Kidney (tissue), 14 donors: ENCODE results near the gene PDCD11. TPM values are rescaled to one million over a fixed set of nuclear protein-coding genes. Genes with fewer than 3 reads are reported as not detected.

ENCODE experiments used
- DNase-seq, 5 donors: peaks; one replicate each; pipeline ENCODE4 v3.0.0-alpha.2; 2013 to 2020
- FAIRE-seq: peaks from 2 replicates; lab custom pipeline; 2012; peaks lifted over from hg19 to GRCh38; lab: Jason Lieb, UNC
- H3K27ac ChIP-seq, 2 donors: one replicate each; pipeline ENCODE4 v1.7.0; 2013; ENCODE audit warnings: low read depth in 2 of 2, low read length in 2 of 2, inconsistent platforms in 1 of 2
- H3K27me3 ChIP-seq: one replicate; pipeline ENCODE4 v1.7.1; 2013; ENCODE audit warnings: low read length, inconsistent platforms; ENCODE audit not compliant: control insufficient read depth, insufficient read depth
- H3K36me3 ChIP-seq, 3 donors: one replicate each; pipeline versions ENCODE4 v1.7.0 to v1.7.1; 2013; ENCODE audit warnings: low read length in 3 of 3, control low read depth in 1 of 3, inconsistent platforms in 1 of 3; ENCODE audit not compliant: insufficient read depth in 3 of 3, control insufficient read depth in 2 of 3
- H3K4me1 ChIP-seq, 3 donors: one replicate each; pipeline versions ENCODE4 v1.7.0 to v1.7.1; 2013; ENCODE audit warnings: low read length in 3 of 3, inconsistent platforms in 1 of 3, low read depth in 1 of 3; ENCODE audit not compliant: control insufficient read depth in 2 of 3, insufficient read depth in 2 of 3
- H3K4me3 ChIP-seq, 3 donors: one replicate each; pipeline versions ENCODE4 v1.7.0 to v1.8.1; 2013; ENCODE audit warnings: low read length in 3 of 3, control low read depth in 1 of 3, inconsistent platforms in 1 of 3
- H3K9ac ChIP-seq, 3 donors: one replicate each; pipeline versions ENCODE4 v1.7.0 to v1.7.1; 2013; ENCODE audit warnings: low read length in 3 of 3, control low read depth in 1 of 3, inconsistent platforms in 1 of 3
- H3K9me3 ChIP-seq, 3 donors: one replicate each; pipeline versions ENCODE4 v1.7.0 to v1.7.1; 2013; ENCODE audit warnings: low read length in 3 of 3, control low read depth in 1 of 3, inconsistent platforms in 1 of 3; ENCODE audit not compliant: control insufficient read depth in 2 of 3, insufficient read depth in 1 of 3
- intact Hi-C: fragments of 100-400 bp; cut with DNase I; formaldehyde crosslinking; loops from one replicate; pipeline ENCODE4 v1.11.1; 2022
- polyA plus RNA-seq: library from polyadenylated mRNA; stranded (reverse); fragments of 350-450 nt; fragmentation: Illumina TruSeq; extraction: RNeasy Lipid Tissue Mini Kit (QIAGEN cat#74804); gene quantifications from one replicate; pipeline ENCODE4 v1.2.3, GENCODE V29; 2014; ENCODE audit warnings: low read depth, low replicate concordance; ENCODE audit not compliant: insufficient read depth
- total RNA-seq: library from RNA; stranded (reverse); fragmentation: NEBNext Ultra II Directional; extraction: Animal tissue kit (Norgen Biotek cat#: 25700); gene quantifications from one replicate; pipeline ENCODE4 v1.2.1, GENCODE V29; 2021
- TF ChIP-seq, protein P1 (sequence below): IDR thresholded peaks from 3 replicates; pipeline ENCODE4 v1.5.1; 2012; ENCODE audit warnings: mild to moderate bottlenecking, moderate library complexity, borderline replicate concordance; ENCODE audit not compliant: insufficient read depth; ENCODE audit errors: extremely low read depth
- donor health status: control.
- donor health status: control.
- donor health status: control.
- donor health status: control.
- donor health status: control.
- donor health status: DM: yes; HTN: yes; CAD: no.
- donor health status: Normal renal cell carcinoma (clear cell type).

The PDCD11 gene
- total and polyA plus RNA-seq, 2 donors from 2014 or later, result 8.7 to 24.9 TPM

DNA sequence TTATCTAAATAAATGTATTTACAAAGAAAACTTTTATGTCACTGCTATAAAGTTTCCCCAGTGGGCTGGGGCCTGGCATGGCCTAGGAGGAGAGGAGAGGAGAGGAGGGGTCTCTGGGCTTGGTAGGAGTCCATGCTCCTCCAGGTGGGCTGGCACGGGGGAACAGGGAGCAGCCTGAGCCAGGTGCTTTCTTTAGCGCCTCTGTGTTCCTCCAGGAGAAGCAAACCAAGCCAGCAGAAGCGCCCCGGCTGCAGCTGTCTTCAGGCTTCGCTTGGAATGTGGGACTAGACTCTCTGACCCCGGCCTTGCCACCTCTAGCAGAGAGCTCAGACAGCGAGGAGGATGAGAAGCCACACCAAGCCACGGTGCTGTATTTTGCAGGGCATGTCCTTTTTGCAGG, 45.2 kb downstream of the PDCD11 start:
- FAIRE-seq (no peak), DNase-seq (no peak)
- H3K9me3 ChIP-seq, result no peaks in the 10 kb centered on the region
- H3K4me1 ChIP-seq, result peaks cover 0 to 3% (median 0%) of the 10 kb centered on the region in 3 donors
- peaks cover 0 to 67% (median 29%) of the 10 kb centered on the region in 3 donors for H3K36me3 ChIP-seq
- H3K9ac ChIP-seq, result no peak overlapping the region
- intact Hi-C loops, result no loop called here
- no peak overlapping the region for H3K27ac ChIP-seq
- no peaks in the 10 kb centered on the region for H3K27me3 ChIP-seq
- H3K4me3 ChIP-seq, result no peak overlapping the region
- TF ChIP-seq, protein P1, sequence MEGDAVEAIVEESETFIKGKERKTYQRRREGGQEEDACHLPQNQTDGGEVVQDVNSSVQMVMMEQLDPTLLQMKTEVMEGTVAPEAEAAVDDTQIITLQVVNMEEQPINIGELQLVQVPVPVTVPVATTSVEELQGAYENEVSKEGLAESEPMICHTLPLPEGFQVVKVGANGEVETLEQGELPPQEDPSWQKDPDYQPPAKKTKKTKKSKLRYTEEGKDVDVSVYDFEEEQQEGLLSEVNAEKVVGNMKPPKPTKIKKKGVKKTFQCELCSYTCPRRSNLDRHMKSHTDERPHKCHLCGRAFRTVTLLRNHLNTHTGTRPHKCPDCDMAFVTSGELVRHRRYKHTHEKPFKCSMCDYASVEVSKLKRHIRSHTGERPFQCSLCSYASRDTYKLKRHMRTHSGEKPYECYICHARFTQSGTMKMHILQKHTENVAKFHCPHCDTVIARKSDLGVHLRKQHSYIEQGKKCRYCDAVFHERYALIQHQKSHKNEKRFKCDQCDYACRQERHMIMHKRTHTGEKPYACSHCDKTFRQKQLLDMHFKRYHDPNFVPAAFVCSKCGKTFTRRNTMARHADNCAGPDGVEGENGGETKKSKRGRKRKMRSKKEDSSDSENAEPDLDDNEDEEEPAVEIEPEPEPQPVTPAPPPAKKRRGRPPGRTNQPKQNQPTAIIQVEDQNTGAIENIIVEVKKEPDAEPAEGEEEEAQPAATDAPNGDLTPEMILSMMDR, result no peak

GRCh38 chr10:103442031-103442461, 45.6 kb downstream of the PDCD11 start:
- Histone ChIP-seq H3K9ac (no peak overlapping the region), H3K9me3 (no peaks in the 10 kb centered on the region), H3K36me3 (peaks cover 0 to 62% (median 27%) of the 10 kb centered on the region in 3 donors), H3K4me1 (peaks cover 0 to 3% (median 0%) of the 10 kb centered on the region in 3 donors), H3K4me3 (no peak overlapping the region), H3K27me3 (no peaks in the 10 kb centered on the region), H3K27ac (no peak overlapping the region)
- TF ChIP-seq, protein P1, result no peak
- intact Hi-C loops, result no loop called here
- DNase-seq, result no peak
- FAIRE-seq, result no peak

- FAIRE-seq (no peak), DNase-seq (no peak)
- intact Hi-C loops, result no loop called here
- no peaks in the 10 kb centered on the region for H3K9me3 ChIP-seq
- H3K4me1 ChIP-seq, result peaks cover 0 to 3% (median 0%) of the 10 kb centered on the region in 3 donors
- H3K9ac ChIP-seq, result no peak overlapping the region
- no peak overlapping the region for H3K4me3 ChIP-seq
- no peak overlapping the region for H3K27ac ChIP-seq
- peaks cover 0 to 52% (median 24%) of the 10 kb centered on the region in 3 donors for H3K36me3 ChIP-seq
- TF ChIP-seq, protein P1, result no peak
- H3K27me3 ChIP-seq, result no peaks in the 10 kb centered on the region
Observed at GRCh38 chr10:103443475-103444185, 47.2 kb downstream of the PDCD11 start.

DNA sequence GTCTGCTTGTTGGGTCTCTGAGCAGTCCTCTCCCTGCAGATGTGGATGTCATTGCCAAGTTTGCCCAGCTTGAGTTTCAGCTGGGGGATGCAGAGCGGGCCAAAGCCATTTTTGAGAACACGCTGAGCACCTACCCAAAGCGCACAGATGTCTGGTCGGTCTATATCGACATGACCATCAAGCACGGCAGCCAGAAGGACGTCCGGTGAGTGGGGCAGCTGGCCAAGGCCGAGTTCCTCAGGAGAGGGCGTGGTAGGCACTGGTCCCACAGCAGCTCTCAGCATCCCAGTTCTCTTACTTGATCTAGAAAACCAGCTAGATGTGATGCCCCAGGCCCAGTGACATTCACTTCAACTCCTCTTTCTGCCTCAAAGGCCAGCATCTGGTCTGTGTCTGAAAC, 48.1 kb downstream of the PDCD11 start:
- DNase-seq (no peak), FAIRE-seq (no peak)
- peaks cover 0 to 47% (median 23%) of the 10 kb centered on the region in 3 donors for H3K36me3 ChIP-seq
- peaks cover 0 to 3% (median 3%) of the 10 kb centered on the region in 3 donors for H3K4me1 ChIP-seq
- no peak overlapping the region for H3K9ac ChIP-seq
- H3K9me3 ChIP-seq, result no peaks in the 10 kb centered on the region
- H3K4me3 ChIP-seq, result no peak overlapping the region
- no peak overlapping the region for H3K27ac ChIP-seq
- intact Hi-C loops, result no loop called here
- no peaks in the 10 kb centered on the region for H3K27me3 ChIP-seq
- TF ChIP-seq, protein P1, result no peak
